RWPE2 (cell line): ENCODE results near the gene NOS1AP.

Experiments
- ATAC-seq: fragments of 200-7000 bp; cut with Tn5 transposase; 3 replicates; pipeline ENCODE4 v1.9.1; 2021; ENCODE audit warnings: low read depth
- DNase-seq: peaks from one replicate; pipeline ENCODE4 v3.0.0-alpha.2; 2020; ENCODE audit warnings: low spot score
- H3K27ac ChIP-seq: fragments of 450-650 bp; 2 replicates; pipeline ENCODE4 v1.5.1; 2017; ENCODE audit warnings: mild to moderate bottlenecking; ENCODE audit not compliant: poor library complexity, severe bottlenecking
- H3K27me3 ChIP-seq: fragments of 250-450 bp; sonication (Bioruptor Pico); 2 replicates; pipeline ENCODE4 v1.5.1; 2021; ENCODE audit warnings: mild to moderate bottlenecking, moderate library complexity; ENCODE audit not compliant: insufficient read depth, poor library complexity, severe bottlenecking
- H3K36me3 ChIP-seq: fragments of 250-450 bp; sonication (Bioruptor Pico); 2 replicates; pipeline ENCODE4 v1.5.1; 2020; ENCODE audit warnings: low read depth, mild to moderate bottlenecking, moderate library complexity
- H3K4me1 ChIP-seq: fragments of 250-450 bp; sonication (Bioruptor Pico); 2 replicates; pipeline ENCODE4 v1.5.1; 2021; ENCODE audit warnings: mild to moderate bottlenecking, moderate library complexity; ENCODE audit not compliant: insufficient read depth, poor library complexity, severe bottlenecking
- H3K4me3 ChIP-seq: fragments of 250-450 bp; sonication (Bioruptor Pico); 2 replicates; pipeline ENCODE4 v1.5.1; 2021; ENCODE audit warnings: mild to moderate bottlenecking, moderate library complexity; ENCODE audit not compliant: severe bottlenecking
- H3K9me3 ChIP-seq: fragments of 250-450 bp; sonication (Bioruptor Pico); 2 replicates; pipeline ENCODE4 v1.5.1; 2021; ENCODE audit warnings: mild to moderate bottlenecking, moderate library complexity; ENCODE audit not compliant: severe bottlenecking
- TF ChIP-seq, protein P1 (sequence below): fragments of 450-650 bp; IDR thresholded peaks from one replicate; pipeline ENCODE4 v1.5.1; 2017; ENCODE audit warnings: mild to moderate bottlenecking, moderate library complexity; ENCODE audit not compliant: poor library complexity, severe bottlenecking

NOS1AP gene

DNA sequence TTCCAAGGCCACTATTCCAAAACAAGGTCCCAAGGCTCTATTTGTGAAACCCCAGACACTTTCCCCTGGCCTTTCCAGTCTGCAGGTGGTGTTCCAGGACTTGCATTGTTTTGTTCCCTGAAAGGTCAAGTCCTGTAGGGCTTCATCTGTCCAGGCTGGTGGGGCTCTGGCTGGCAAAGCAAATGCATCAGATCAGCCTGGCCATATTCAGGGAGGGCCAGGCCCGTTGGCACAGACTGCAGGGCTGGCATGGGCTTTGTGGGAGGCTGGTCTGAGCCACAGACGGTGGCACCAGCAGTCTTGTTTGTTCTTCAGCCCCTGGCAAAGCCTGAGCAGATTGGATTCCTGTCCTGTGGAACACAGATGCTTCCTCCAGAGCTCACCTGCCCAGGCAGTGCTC is 214.2 kb downstream of the NOS1AP start:
- H3K4me3 ChIP-seq, result no peak overlapping the region
- H3K27ac ChIP-seq, result no peak overlapping the region
- peaks cover 11% of the 10 kb centered on the region for H3K4me1 ChIP-seq
- no peaks in the 10 kb centered on the region for H3K36me3 ChIP-seq
- H3K27me3 ChIP-seq, result no peaks in the 10 kb centered on the region
- no peaks in the 10 kb centered on the region for H3K9me3 ChIP-seq
- TF ChIP-seq, protein P1, sequence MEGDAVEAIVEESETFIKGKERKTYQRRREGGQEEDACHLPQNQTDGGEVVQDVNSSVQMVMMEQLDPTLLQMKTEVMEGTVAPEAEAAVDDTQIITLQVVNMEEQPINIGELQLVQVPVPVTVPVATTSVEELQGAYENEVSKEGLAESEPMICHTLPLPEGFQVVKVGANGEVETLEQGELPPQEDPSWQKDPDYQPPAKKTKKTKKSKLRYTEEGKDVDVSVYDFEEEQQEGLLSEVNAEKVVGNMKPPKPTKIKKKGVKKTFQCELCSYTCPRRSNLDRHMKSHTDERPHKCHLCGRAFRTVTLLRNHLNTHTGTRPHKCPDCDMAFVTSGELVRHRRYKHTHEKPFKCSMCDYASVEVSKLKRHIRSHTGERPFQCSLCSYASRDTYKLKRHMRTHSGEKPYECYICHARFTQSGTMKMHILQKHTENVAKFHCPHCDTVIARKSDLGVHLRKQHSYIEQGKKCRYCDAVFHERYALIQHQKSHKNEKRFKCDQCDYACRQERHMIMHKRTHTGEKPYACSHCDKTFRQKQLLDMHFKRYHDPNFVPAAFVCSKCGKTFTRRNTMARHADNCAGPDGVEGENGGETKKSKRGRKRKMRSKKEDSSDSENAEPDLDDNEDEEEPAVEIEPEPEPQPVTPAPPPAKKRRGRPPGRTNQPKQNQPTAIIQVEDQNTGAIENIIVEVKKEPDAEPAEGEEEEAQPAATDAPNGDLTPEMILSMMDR, result no peak
- no peak for ATAC-seq
- DNase-seq, result no peak

GRCh38 chr1:162284206-162284955 is 214.9 kb downstream of the NOS1AP start:
- TF ChIP-seq, protein P1, result no peak
- H3K9me3 ChIP-seq, result no peaks in the 10 kb centered on the region
- H3K4me1 ChIP-seq, result peaks cover 11% of the 10 kb centered on the region
- no peaks in the 10 kb centered on the region for H3K36me3 ChIP-seq
- H3K27ac ChIP-seq, result no peak overlapping the region
- no peak for ATAC-seq
- no peak overlapping the region for H3K4me3 ChIP-seq
- DNase-seq, result no peak
- H3K27me3 ChIP-seq, result no peaks in the 10 kb centered on the region

GRCh38 chr1:162285149-162285561 is 215.7 kb downstream of the NOS1AP start:
- peak; percentile 86 for ATAC-seq
- peaks cover 11% of the 10 kb centered on the region for H3K4me1 ChIP-seq
- TF ChIP-seq, protein P1, result no peak
- no peak for DNase-seq
- no peaks in the 10 kb centered on the region for H3K9me3 ChIP-seq
- H3K4me3 ChIP-seq, result no peak overlapping the region
- no peak overlapping the region for H3K27ac ChIP-seq
- H3K36me3 ChIP-seq, result no peaks in the 10 kb centered on the region
- no peaks in the 10 kb centered on the region for H3K27me3 ChIP-seq

DNA sequence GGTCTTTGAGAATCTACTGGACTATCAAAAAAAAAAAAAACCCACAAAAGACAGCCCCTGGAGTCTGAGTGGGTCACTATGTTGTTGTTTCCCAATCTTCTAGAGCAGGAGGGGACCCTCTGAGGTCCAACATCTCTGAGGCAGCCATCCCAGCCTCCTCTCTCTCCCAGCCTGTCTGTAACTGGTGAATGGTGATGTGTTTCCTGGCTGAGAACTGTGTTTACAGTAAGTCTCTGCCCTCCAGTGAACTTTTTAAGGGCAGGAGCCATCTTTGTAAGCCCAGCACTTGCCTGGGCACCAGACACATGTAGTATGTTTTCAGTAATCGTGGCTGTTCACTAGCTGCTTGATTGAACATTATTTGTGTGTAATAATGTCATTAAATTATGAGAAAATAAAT is 221.5 kb downstream of the NOS1AP start:
- Histone ChIP-seq H3K27me3 (no peaks in the 10 kb centered on the region), H3K36me3 (no peaks in the 10 kb centered on the region), H3K27ac (no peak overlapping the region), H3K4me1 (peaks cover 19% of the 10 kb centered on the region), H3K4me3 (no peak overlapping the region), H3K9me3 (no peaks in the 10 kb centered on the region)
- DNase-seq, result no peak
- no peak for ATAC-seq
- TF ChIP-seq, protein P1, result no peak

DNA sequence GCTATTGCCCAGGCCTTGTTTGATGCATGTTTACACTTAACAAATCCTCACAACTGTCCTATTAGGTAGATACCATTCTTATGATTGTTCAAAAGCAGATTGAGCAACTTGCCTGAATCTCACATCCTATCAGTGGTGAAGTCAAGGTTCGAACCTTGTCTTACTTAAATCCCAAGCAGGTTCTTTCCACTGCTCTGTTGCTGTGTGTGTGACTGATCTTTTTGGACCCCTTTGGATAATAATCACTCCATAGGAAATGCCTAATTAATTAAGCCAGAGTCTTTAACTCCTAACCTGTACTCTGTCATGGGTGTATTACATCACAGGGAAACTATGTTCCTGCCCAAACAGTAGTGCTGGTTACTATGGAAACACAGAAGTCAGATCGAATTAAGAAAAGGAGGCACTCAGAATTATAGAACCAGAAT is 222.9 kb downstream of the NOS1AP start:
- DNase-seq (no peak), ATAC-seq (peak; percentile 84)
- TF ChIP-seq, protein P1, result no peak
- Histone ChIP-seq H3K27me3 (no peaks in the 10 kb centered on the region), H3K27ac (no peak overlapping the region), H3K9me3 (no peaks in the 10 kb centered on the region), H3K36me3 (no peaks in the 10 kb centered on the region), H3K4me1 (peaks cover 19% of the 10 kb centered on the region), H3K4me3 (no peak overlapping the region)
